GM18873 (cell line): ENCODE measurements around the gene CHST13.

Experiments
- ATAC-seq: cut with Tn5 transposase; IDR thresholded peaks from one replicate; pipeline ENCODE4 v1.9.1; 2021; ENCODE audit warnings: mild to moderate bottlenecking, moderate library complexity, moderate number of reproducible peaks; ENCODE audit not compliant: unreplicated experiment, low FRiP score

CHST13 gene

GRCh38 chr3:126507886-126508285 lies 16.1 kb upstream of the CHST13 start:
- ATAC-seq: no peak

- no peak for ATAC-seq
Measured at GRCh38 chr3:126508564-126508964, 15.4 kb upstream of the CHST13 start.

GRCh38 chr3:126509597-126510307 lies 14.2 kb upstream of the CHST13 start:
- no peak for ATAC-seq

- no peak for ATAC-seq
Measured at GRCh38 chr3:126510308-126510910, 13.5 kb upstream of the CHST13 start.

- ATAC-seq: no peak
Measured at GRCh38 chr3:126511291-126511690, 12.7 kb upstream of the CHST13 start.

GRCh38 chr3:126512026-126512425 lies 11.9 kb upstream of the CHST13 start:
- no peak for ATAC-seq

- ATAC-seq: no peak
Measured at GRCh38 chr3:126512916-126513650, 10.9 kb upstream of the CHST13 start.

GRCh38 chr3:126514161-126514560 lies 9.8 kb upstream of the CHST13 start:
- ATAC-seq: no peak

GRCh38 chr3:126515066-126515706 lies 8.8 kb upstream of the CHST13 start:
- no peak for ATAC-seq

- ATAC-seq: no peak
Measured at GRCh38 chr3:126516152-126516935, 7.6 kb upstream of the CHST13 start.

- ATAC-seq: no peak
Measured at GRCh38 chr3:126516936-126517290, 7.0 kb upstream of the CHST13 start.

- no peak for ATAC-seq
Measured at GRCh38 chr3:126517291-126517951, 6.5 kb upstream of the CHST13 start, which contains the start of gene UROC1. Gene UROC1, minus strand, starts transcription at chr3:126517773. Its CDS starts 54 bp downstream, at chr3:126517719.

GRCh38 chr3:126517986-126518778 lies 5.8 kb upstream of the CHST13 start:
- ATAC-seq: no peak

GRCh38 chr3:126518779-126519177 lies 5.2 kb upstream of the CHST13 start:
- no peak for ATAC-seq

GRCh38 chr3:126519506-126520455 lies 4.2 kb upstream of the CHST13 start:
- ATAC-seq: no peak

- ATAC-seq: no peak
Measured at GRCh38 chr3:126521122-126521891, 2.6 kb upstream of the CHST13 start.

GRCh38 chr3:126522363-126522788 lies 1.6 kb upstream of the CHST13 start:
- ATAC-seq: no peak
